ENCODE measurements around the gene HCFC1R1. TPM values are rescaled to one million over a fixed set of nuclear protein-coding genes. Genes with fewer than 3 reads are reported as not detected.

The HCFC1R1 gene
- total and polyA plus RNA-seq, 8 donors = 25.1 to 66.6 (median 32.8) TPM

- TF ChIP-seq CTCF (IDR thresholded peaks at IDR 0.05) = no peak
- DNase-seq (peak in 1 of 4 donors; percentile 71), ATAC-seq (no peak)
- intact Hi-C loops (cut with DNase I) = no loop called here
- Histone ChIP-seq H3K27me3 (peaks cover 0 to 49% of the 10 kb centered on the region in 2 donors), H3K4me3 (no peak overlapping the region), H3K9me3 (no peaks in the 10 kb centered on the region), H3K27ac (no peak overlapping the region), H3K36me3 (no peaks in the 10 kb centered on the region), H3K4me1 (peaks cover 0 to 13% of the 10 kb centered on the region in 2 donors)
Observed at GRCh38 chr16:2986623-2987188, 37.0 kb downstream of the HCFC1R1 start.

GRCh38 chr16:2985893-2986355 is 37.8 kb downstream of the HCFC1R1 start:
- Histone ChIP-seq H3K4me1 (peaks cover 3 to 19% of the 10 kb centered on the region in 2 donors), H3K27me3 (peaks cover 0 to 46% of the 10 kb centered on the region in 2 donors), H3K4me3 (no peak overlapping the region), H3K9me3 (no peaks in the 10 kb centered on the region), H3K27ac (no peak overlapping the region), H3K36me3 (no peaks in the 10 kb centered on the region)
- DNase-seq (no peak), ATAC-seq (no peak)
- no peak for TF ChIP-seq CTCF (IDR thresholded peaks at IDR 0.05)
- intact Hi-C loops (cut with DNase I) = no loop called here

GRCh38 chr16:2985462-2985861 is 38.3 kb downstream of the HCFC1R1 start:
- Histone ChIP-seq H3K4me1 (peaks cover 6 to 23% of the 10 kb centered on the region in 2 donors), H3K27ac (no peak overlapping the region), H3K27me3 (peaks cover 0 to 43% of the 10 kb centered on the region in 2 donors), H3K36me3 (no peaks in the 10 kb centered on the region), H3K9me3 (no peaks in the 10 kb centered on the region), H3K4me3 (no peak overlapping the region)
- no peak for ATAC-seq
- peak in 2 of 4 donors; percentile 53 for DNase-seq
- TF ChIP-seq CTCF (IDR thresholded peaks at IDR 0.05) = no peak
- intact Hi-C loops (cut with DNase I) = no loop called here

DNA sequence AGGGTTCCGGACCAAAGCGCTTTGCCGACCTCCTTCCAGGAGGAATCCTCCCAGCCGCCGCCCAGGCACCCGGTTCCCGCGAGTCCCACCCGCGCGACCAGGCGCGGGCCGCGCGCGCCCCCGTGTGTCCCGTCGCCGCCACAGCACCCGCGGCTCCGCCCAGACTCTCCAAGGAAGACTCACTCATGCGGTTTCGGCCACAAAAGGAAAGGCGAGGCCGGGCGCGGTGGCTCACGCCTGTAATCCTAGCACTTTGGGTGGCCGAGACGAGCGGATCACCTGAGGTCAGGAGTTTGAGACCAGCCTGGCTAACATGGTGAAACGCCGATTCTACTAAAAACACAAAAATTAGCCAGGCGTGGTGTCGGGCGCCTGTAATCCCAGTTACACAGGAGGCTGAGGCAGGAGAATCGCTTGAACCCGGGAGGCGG is 40.0 kb downstream of the HCFC1R1 start:
- DNase-seq (peak; percentile 65 to 98 (median 80)), ATAC-seq (peak; percentile 82)
- no peaks in the 10 kb centered on the region for H3K9me3 ChIP-seq
- peak; percentile 98 to 99 for TF ChIP-seq CTCF (IDR thresholded peaks at IDR 0.05)
- H3K4me1 ChIP-seq = peaks cover 11 to 34% of the 10 kb centered on the region in 2 donors
- H3K4me3 ChIP-seq = no peak overlapping the region
- no peak overlapping the region for H3K27ac ChIP-seq
- H3K27me3 ChIP-seq = peaks cover 0 to 27% of the 10 kb centered on the region in 2 donors
- intact Hi-C loops (cut with DNase I) = no loop called here
- no peaks in the 10 kb centered on the region for H3K36me3 ChIP-seq

DNA sequence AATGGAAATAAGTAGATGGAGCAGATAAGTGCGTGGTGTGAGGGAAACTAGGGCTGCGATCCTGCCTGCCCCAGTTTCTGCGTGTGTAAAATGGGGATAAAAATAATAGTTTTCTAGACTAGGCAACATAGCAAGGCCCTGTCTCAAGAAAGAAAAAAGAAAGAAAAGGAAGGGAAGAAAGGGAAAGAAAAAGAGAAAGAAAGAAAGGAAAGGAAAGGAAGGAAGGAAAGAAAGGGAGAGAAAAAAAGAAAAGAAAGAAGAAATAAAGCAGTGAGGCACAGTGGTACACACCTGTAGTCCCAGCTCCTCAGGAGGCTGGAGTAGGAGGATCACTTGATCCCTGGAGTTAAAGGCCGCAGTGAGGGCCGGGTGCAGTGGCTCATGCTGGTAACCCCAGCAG is 41.3 kb downstream of the HCFC1R1 start:
- DNase-seq (no peak), ATAC-seq (no peak)
- intact Hi-C loops (cut with DNase I) = no loop called here
- TF ChIP-seq CTCF (IDR thresholded peaks at IDR 0.05) = no peak
- Histone ChIP-seq H3K9me3 (no peaks in the 10 kb centered on the region), H3K27ac (no peak overlapping the region), H3K27me3 (peaks cover 0 to 14% of the 10 kb centered on the region in 2 donors), H3K4me1 (peaks cover 11 to 39% of the 10 kb centered on the region in 2 donors), H3K36me3 (no peaks in the 10 kb centered on the region), H3K4me3 (no peak overlapping the region)

Measured in left lung (tissue), 10 donors.